GM12801 (cell line): ENCODE data around the gene TUBGCP3.

ENCODE experiments used
- CTCF ChIP-seq: IDR thresholded peaks from one replicate; pipeline ENCODE4 v1.5.1; 2011; ENCODE audit warnings: control low read depth; ENCODE audit not compliant: insufficient read length; ENCODE audit errors: extremely low read depth

The TUBGCP3 gene

GRCh38 chr13:112475889-112476288, 112.1 kb downstream of the TUBGCP3 start:
- TF ChIP-seq CTCF, result no peak

GRCh38 chr13:112474869-112475268, 113.1 kb downstream of the TUBGCP3 start:
- no peak for TF ChIP-seq CTCF

DNA sequence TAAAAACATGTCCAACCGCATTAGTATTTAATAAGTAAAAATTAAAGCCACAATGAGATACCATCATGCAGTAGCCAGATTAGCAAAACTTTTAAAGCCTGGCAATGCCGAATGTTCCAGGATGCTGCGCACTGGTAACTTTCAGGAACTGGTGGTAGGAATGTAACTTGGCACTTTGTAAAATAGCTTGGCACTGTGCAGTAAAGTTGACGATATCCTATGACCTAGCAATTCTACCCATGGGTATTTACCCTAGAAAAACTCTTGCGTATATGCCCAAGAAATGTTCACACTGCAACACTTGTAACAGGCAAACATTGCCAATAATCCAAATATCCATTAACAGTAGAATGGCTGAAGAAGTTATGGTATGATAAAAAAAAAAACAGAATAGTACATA, 114.1 kb downstream of the TUBGCP3 start:
- no peak for TF ChIP-seq CTCF

GRCh38 chr13:112469071-112469745, 118.7 kb downstream of the TUBGCP3 start:
- no peak for TF ChIP-seq CTCF

- TF ChIP-seq CTCF, result no peak
Observed at GRCh38 chr13:112468069-112468468, 119.9 kb downstream of the TUBGCP3 start.

DNA sequence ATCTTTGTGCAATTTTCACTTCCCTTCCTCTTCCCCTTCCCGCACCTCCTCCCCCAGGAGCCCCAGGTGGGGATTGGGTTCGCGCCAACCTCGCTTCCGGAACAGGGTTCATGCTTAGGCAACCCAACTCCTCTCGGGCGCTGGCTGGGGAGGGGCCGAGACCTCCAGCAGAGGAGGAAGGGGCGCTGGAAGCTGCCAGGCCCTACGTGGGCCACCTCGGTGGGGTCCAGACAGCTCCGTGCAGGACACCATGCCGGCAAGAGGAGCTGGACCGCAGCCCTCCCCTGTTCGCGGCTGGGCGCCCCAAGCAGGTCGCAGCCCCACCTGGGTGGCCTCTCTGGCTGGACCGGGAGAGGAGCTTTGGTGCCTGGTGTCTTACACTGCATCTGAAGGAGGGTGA, 120.7 kb downstream of the TUBGCP3 start:
- TF ChIP-seq CTCF, result no peak

GRCh38 chr13:112466132-112467058, 121.6 kb downstream of the TUBGCP3 start:
- TF ChIP-seq CTCF, result no peak
